ENCODE measurements around the gene CTBP1.
A peak's percentile ranks its signal among the peaks of the same experiment; 100 is the strongest.

The CTBP1 gene
- 186 to 205 (median 196) reads per million in 3 donors for total RNA-seq

DNA sequence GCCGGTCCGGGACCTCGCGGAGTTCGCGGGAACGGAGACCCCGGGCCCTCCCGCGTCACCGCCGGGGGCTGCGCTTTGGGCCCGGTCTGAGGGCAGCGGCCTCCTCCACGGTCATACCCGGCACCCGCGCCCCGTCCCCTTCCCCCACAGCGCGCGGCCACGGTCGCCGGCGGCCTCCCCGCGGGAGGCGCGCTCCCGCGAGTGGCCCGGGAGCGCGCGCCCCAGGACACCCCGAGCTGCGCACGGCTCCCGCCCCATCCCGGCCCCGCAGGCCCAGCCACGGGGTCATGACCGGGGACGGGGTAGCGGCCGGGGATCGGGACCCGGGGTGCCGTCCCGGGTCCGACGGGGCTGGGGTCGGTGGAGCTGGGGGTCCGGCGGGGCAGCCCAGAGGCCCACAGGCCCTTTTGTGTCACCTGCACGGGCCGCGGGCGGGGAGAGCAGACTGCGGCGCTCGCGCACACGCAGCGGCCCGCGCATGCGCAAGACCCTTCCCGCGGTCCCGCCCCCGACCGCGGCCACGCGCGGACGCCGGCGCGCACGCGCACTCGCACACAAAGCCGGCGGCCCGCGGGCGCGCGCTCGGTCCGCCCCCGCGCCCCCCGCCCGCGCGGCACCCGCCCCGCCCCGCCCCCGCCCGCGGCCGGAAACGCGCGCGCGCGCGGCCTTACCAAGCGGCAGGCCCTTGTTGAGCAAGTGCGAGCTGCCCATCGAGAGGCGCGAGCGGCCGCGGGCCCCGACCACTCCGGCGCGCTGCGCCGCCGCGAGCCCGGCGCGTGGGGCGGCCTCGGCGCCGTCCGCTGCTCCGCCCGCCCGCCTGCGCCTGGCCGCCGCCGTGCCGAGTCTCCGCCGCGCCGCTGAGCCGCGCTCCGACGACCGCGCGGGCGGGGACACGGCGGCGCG lies at the start of gene CTBP1:
Gene CTBP1, minus strand, starts transcription at position 886 of the 903 bp plus-strand sequence. CDS start 7,799 bp downstream, outside the sequence.
- Histone ChIP-seq H3K27me3 (replicated peaks; ENCODE audit: control insufficient read depth, insufficient read depth, low read length, poor library complexity, severe bottlenecking) (no peaks in the 10 kb centered on the region), H3K9me3 (ENCODE audit: control insufficient read depth, low read length) (no peaks in the 10 kb centered on the region), H3K4me1 (ENCODE audit: control insufficient read depth, insufficient read depth, low read length, poor library complexity, severe bottlenecking) (peaks cover 64% of the 10 kb centered on the region), H3K36me3 (ENCODE audit: control insufficient read depth, insufficient read depth, low read length) (no peaks in the 10 kb centered on the region), H3K4me3 (ENCODE audit: insufficient read depth, low read depth, low read length, poor library complexity, severe bottlenecking) (peak within 1 kb of the TSS; percentile 82), H3K27ac (ENCODE audit: insufficient read depth, low read length, poor library complexity, severe bottlenecking) (peak within 1 kb of the TSS; percentile 94)
- peak; percentile 75 to 77 (median 76) for DNase-seq

DNA sequence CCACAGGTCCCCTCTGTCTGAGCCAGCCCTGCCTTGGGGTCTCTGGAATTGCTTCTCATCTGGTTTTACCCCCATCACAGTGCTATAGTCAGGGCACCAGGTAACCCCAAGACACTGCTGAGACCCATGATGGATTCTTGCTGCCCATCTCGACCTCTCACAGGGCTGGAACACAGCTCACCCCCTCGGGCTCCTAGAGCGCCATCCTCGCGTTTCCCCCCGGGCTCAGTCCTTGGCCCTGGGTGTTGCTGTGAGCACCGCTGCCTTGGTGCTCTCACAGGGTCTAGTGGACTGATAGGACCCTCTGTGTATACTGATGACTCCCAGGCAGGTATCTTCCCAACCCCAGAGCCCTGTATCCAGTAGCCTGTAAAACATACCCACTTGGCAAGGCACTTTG lies 49.5 kb upstream of the CTBP1 start:
- Histone ChIP-seq H3K9me3 (ENCODE audit: control insufficient read depth, low read length) (no peaks in the 10 kb centered on the region), H3K4me1 (ENCODE audit: control insufficient read depth, insufficient read depth, low read length, poor library complexity, severe bottlenecking) (peaks cover 23% of the 10 kb centered on the region), H3K4me3 (ENCODE audit: insufficient read depth, low read depth, low read length, poor library complexity, severe bottlenecking) (no peak overlapping the region), H3K27ac (ENCODE audit: insufficient read depth, low read length, poor library complexity, severe bottlenecking) (no peak overlapping the region), H3K27me3 (replicated peaks; ENCODE audit: control insufficient read depth, insufficient read depth, low read length, poor library complexity, severe bottlenecking) (no peaks in the 10 kb centered on the region), H3K36me3 (ENCODE audit: control insufficient read depth, insufficient read depth, low read length) (peaks cover 37% of the 10 kb centered on the region)
- no peak for DNase-seq

DNA sequence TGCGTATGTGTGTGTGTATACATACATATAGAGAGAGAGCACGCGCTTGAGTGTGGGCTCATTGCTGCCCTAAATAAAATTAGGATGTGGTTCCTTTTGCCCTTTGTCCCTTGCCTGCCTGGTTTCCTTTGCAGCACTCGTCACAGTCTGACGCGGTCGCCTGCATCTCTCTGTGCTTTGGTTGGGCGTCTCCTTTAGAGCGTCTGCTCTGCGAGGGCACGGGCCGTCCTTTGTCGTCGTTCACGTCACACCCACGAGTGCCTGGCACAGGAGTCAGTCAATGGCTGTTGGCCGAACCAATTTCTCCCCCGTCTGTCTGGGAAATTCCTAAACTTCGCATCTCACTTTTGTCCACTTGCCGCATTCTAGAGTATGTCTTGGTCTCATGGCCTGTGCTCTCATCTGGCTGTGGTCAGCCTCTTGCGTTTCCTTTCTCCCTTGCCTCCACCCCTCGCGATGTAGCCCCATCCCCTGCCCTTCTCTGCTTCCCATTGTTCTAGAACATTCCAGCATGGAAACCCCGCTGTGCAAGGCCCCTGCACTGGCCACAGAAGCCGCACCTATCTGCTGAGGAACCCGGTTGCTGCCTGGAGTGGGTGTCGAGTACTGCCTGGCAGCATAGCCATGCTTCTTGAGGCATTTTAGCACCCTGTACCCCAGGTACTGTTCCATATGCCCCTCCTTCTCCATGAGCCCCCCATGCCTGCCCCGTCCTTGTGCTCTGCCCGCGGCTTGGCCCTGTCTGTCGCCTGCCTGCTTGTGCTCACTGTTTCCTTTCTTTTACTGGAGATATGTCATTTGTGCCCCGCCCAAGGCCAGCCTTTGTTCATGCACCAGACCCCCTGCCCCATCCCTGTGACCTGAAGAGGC lies 48.8 kb upstream of the CTBP1 start:
- Histone ChIP-seq H3K4me1 (ENCODE audit: control insufficient read depth, insufficient read depth, low read length, poor library complexity, severe bottlenecking) (peaks cover 25% of the 10 kb centered on the region), H3K9me3 (ENCODE audit: control insufficient read depth, low read length) (no peaks in the 10 kb centered on the region), H3K36me3 (ENCODE audit: control insufficient read depth, insufficient read depth, low read length) (peaks cover 37% of the 10 kb centered on the region), H3K27ac (ENCODE audit: insufficient read depth, low read length, poor library complexity, severe bottlenecking) (peak overlapping the region; percentile 4), H3K27me3 (replicated peaks; ENCODE audit: control insufficient read depth, insufficient read depth, low read length, poor library complexity, severe bottlenecking) (no peaks in the 10 kb centered on the region), H3K4me3 (ENCODE audit: insufficient read depth, low read depth, low read length, poor library complexity, severe bottlenecking) (no peak overlapping the region)
- peak in 2 of 3 donors; percentile 36 to 69 for DNase-seq

DNA sequence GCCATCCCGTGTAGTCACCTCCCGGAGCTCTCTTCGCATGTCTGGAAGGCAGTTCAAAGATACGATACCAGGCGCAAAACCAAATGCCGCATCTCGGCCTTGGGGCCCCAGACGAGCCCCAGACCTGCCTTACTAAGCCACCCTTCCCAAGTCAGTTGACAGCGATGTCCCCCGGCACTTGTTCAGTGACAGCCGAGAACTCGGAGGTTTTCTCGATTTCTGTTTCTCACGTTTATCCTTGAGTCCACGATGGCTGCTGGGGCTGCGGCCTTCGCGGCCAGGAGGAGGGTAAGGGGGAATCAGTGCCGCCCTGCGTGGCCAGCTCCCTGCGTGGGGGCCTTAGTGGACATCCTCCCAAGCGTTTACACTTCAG lies 48.1 kb upstream of the CTBP1 start:
- Histone ChIP-seq H3K27ac (ENCODE audit: insufficient read depth, low read length, poor library complexity, severe bottlenecking) (no peak overlapping the region), H3K36me3 (ENCODE audit: control insufficient read depth, insufficient read depth, low read length) (peaks cover 37% of the 10 kb centered on the region), H3K4me1 (ENCODE audit: control insufficient read depth, insufficient read depth, low read length, poor library complexity, severe bottlenecking) (peaks cover 29% of the 10 kb centered on the region)

DNA sequence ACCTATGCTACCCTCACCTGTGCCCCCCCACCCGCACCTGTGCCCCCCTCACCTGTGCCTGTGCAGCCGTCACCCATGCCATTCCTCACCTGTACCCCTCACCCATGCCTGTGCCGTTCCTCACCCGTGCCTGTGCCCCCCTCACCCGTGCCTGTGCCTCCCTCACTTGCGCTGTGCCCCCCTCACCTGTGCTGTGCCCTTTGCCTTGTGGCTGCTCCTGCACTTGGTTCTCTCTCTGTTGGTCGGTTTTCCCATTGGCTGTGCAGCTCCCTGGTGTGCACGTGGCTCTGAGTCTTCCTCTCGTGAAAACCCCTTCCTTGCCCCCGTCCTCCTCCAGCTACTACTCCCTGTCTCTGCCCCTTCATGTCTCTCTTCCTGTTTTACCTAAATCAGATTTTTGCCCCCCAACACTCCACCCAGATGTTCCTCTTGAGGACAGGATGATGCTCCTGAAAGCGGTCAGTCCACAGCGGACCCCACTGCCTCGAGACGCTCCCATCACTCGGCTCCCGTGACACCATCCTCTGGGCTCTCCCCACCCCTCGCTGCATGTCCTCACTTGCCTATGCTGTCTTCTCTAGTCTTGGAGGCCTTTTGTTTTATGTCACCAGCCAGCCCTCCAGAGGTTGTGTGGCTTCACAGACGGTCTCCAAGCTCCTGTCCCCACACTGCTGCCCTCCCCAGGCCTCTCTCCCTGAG lies 47.5 kb upstream of the CTBP1 start:
- Histone ChIP-seq H3K4me1 (ENCODE audit: control insufficient read depth, insufficient read depth, low read length, poor library complexity, severe bottlenecking) (peaks cover 35% of the 10 kb centered on the region), H3K36me3 (ENCODE audit: control insufficient read depth, insufficient read depth, low read length) (peaks cover 37% of the 10 kb centered on the region), H3K27ac (ENCODE audit: insufficient read depth, low read length, poor library complexity, severe bottlenecking) (no peak overlapping the region), H3K27me3 (replicated peaks; ENCODE audit: control insufficient read depth, insufficient read depth, low read length, poor library complexity, severe bottlenecking) (no peaks in the 10 kb centered on the region), H3K4me3 (ENCODE audit: insufficient read depth, low read depth, low read length, poor library complexity, severe bottlenecking) (no peak overlapping the region), H3K9me3 (ENCODE audit: control insufficient read depth, low read length) (no peaks in the 10 kb centered on the region)
- no peak for DNase-seq

More for the DNA sequence above, 48.1 kb upstream of the CTBP1 start:
- Histone ChIP-seq H3K9me3 (ENCODE audit: control insufficient read depth, low read length) (no peaks in the 10 kb centered on the region), H3K27me3 (replicated peaks; ENCODE audit: control insufficient read depth, insufficient read depth, low read length, poor library complexity, severe bottlenecking) (no peaks in the 10 kb centered on the region), H3K4me3 (ENCODE audit: insufficient read depth, low read depth, low read length, poor library complexity, severe bottlenecking) (no peak overlapping the region)
- DNase-seq: no peak

DNA sequence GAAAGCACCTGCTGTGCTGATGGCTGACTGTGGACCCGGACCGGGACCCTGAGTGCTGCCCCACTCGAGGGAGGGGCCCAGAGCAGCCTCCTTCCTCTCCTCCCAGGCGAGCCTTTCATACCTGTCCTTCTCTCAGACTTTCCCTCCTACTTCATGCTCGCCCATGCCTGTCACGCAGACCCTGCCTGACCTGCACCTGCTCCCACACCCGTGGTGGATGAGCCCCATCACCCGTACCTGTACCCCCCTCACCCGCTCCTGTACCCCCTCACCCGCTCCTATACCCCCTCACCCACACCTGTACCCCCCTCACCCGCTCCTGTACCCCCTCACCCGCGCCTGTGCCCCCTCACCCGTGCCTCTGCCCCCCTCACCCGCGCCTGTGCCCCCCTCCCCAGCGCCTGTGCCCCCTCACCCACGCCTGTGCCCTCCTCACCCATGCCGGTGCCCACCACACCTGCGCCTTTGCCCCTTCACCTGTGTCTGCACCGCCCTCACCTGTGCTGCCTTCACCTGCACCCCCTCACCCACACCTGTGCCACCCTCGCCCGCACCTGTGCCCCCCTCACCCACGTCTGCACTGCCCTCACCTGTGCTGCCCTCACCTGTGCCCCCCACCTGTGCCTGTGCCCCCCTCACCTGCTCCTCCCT lies 46.6 kb upstream of the CTBP1 start:
- Histone ChIP-seq H3K27ac (ENCODE audit: insufficient read depth, low read length, poor library complexity, severe bottlenecking) (no peak overlapping the region), H3K9me3 (ENCODE audit: control insufficient read depth, low read length) (no peaks in the 10 kb centered on the region), H3K4me3 (ENCODE audit: insufficient read depth, low read depth, low read length, poor library complexity, severe bottlenecking) (no peak overlapping the region), H3K27me3 (replicated peaks; ENCODE audit: control insufficient read depth, insufficient read depth, low read length, poor library complexity, severe bottlenecking) (no peaks in the 10 kb centered on the region), H3K4me1 (ENCODE audit: control insufficient read depth, insufficient read depth, low read length, poor library complexity, severe bottlenecking) (peaks cover 41% of the 10 kb centered on the region), H3K36me3 (ENCODE audit: control insufficient read depth, insufficient read depth, low read length) (peaks cover 29% of the 10 kb centered on the region)
- no peak for DNase-seq

DNA sequence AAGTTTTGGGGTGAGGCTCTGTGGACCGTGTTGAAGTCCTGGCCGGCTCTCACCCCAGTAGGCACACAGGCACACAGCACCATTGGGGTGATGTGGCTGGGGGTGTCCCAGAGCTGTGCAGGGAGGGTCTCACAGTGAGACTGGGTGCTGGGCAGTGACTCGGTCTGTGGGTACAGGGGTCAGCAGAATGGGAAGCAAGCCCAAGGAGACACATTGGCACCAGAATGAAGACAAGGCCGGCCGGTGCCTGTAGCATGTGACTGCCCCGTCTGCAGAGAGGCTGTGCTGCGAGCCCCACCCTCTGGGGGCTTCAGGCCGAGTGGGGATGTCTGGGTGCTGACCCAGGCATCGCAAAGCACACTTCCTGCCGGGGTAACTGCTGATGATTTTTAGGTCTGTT lies 46.0 kb upstream of the CTBP1 start:
- no peak overlapping the region for H3K4me3 ChIP-seq (ENCODE audit: insufficient read depth, low read depth, low read length, poor library complexity, severe bottlenecking)
- no peaks in the 10 kb centered on the region for H3K9me3 ChIP-seq (ENCODE audit: control insufficient read depth, low read length)
- peaks cover 26% of the 10 kb centered on the region for H3K36me3 ChIP-seq (ENCODE audit: control insufficient read depth, insufficient read depth, low read length)
- no peaks in the 10 kb centered on the region for H3K27me3 ChIP-seq (replicated peaks; ENCODE audit: control insufficient read depth, insufficient read depth, low read length, poor library complexity, severe bottlenecking)
- DNase-seq: no peak
- peaks cover 42% of the 10 kb centered on the region for H3K4me1 ChIP-seq (ENCODE audit: control insufficient read depth, insufficient read depth, low read length, poor library complexity, severe bottlenecking)
- no peak overlapping the region for H3K27ac ChIP-seq (ENCODE audit: insufficient read depth, low read length, poor library complexity, severe bottlenecking)

DNA sequence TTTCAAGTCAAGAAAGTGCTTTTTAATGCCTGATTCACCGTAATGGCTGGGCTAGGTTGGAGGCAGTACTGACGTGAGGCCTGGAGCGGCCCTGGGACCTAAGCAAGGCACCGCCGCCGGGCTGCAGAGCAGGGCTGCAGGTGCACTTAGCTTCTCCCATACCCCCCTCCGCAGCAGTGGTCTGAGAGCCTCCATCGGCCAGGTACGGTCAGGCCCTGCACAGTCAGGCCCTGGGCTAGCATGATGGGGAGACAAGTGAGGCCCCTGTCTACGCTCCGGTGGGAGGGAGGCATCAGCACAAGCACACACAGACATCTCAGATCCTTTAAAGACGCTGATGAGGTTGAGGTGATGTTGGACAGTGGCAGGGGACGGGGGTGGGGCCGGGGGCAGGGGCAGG lies 45.5 kb upstream of the CTBP1 start:
- Histone ChIP-seq H3K36me3 (ENCODE audit: control insufficient read depth, insufficient read depth, low read length) (peaks cover 24% of the 10 kb centered on the region), H3K27ac (ENCODE audit: insufficient read depth, low read length, poor library complexity, severe bottlenecking) (no peak overlapping the region), H3K9me3 (ENCODE audit: control insufficient read depth, low read length) (no peaks in the 10 kb centered on the region), H3K27me3 (replicated peaks; ENCODE audit: control insufficient read depth, insufficient read depth, low read length, poor library complexity, severe bottlenecking) (no peaks in the 10 kb centered on the region), H3K4me3 (ENCODE audit: insufficient read depth, low read depth, low read length, poor library complexity, severe bottlenecking) (no peak overlapping the region), H3K4me1 (ENCODE audit: control insufficient read depth, insufficient read depth, low read length, poor library complexity, severe bottlenecking) (peaks cover 42% of the 10 kb centered on the region)
- no peak for DNase-seq

DNA sequence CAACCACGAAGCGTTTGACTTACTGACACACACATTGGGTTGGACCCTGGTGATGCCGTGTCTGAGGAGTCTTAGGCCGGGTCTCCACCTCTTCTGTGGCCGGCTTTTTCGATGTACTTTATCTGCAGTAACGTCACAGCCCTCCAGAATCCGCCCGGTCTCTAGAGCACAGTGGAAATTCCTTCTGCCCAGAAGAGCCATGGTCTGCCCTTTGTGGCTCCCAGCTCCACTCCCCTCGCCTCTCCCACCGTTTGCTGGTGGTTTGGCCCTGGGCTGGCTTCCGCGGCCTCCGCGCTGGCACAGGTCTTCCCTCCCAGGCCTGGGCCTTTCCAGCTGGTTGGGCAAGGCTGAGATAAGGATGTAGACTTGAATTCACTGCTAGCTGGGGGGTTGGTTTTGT lies 45.1 kb upstream of the CTBP1 start:
- H3K27ac ChIP-seq (ENCODE audit: insufficient read depth, low read length, poor library complexity, severe bottlenecking): no peak overlapping the region
- H3K36me3 ChIP-seq (ENCODE audit: control insufficient read depth, insufficient read depth, low read length): peaks cover 19% of the 10 kb centered on the region
- no peaks in the 10 kb centered on the region for H3K27me3 ChIP-seq (replicated peaks; ENCODE audit: control insufficient read depth, insufficient read depth, low read length, poor library complexity, severe bottlenecking)
- H3K9me3 ChIP-seq (ENCODE audit: control insufficient read depth, low read length): no peaks in the 10 kb centered on the region
- H3K4me3 ChIP-seq (ENCODE audit: insufficient read depth, low read depth, low read length, poor library complexity, severe bottlenecking): no peak overlapping the region
- peaks cover 42% of the 10 kb centered on the region for H3K4me1 ChIP-seq (ENCODE audit: control insufficient read depth, insufficient read depth, low read length, poor library complexity, severe bottlenecking)
- DNase-seq: no peak

Data from effector memory CD4-positive, alpha-beta T cell (primary cell).